GM18951 (cell line): ENCODE data around the gene HMCN1.
"Not testable (repeated sequence)": the region's sequence is repeated elsewhere in the genome, so short reads cannot be mapped to it uniquely, and the experiment has no call there.

Experiments used
- POLR2A ChIP-seq: IDR thresholded peaks from 4 replicates; pipeline ENCODE4 v1.6.1; 2011; ENCODE audit warnings: mild to moderate bottlenecking; ENCODE audit not compliant: insufficient read length, insufficient read depth; ENCODE audit errors: extremely low read depth
- in situ Hi-C: fragments of 300-500 bp; cut with MboI; formaldehyde crosslinking; loops from one replicate; pipeline ENCODE4 v1.12.0; 2022; ENCODE audit warnings: low sequenced_read_pairs, mixed read lengths, inconsistent platforms; ENCODE audit not compliant: unreplicated experiment

The HMCN1 gene

DNA sequence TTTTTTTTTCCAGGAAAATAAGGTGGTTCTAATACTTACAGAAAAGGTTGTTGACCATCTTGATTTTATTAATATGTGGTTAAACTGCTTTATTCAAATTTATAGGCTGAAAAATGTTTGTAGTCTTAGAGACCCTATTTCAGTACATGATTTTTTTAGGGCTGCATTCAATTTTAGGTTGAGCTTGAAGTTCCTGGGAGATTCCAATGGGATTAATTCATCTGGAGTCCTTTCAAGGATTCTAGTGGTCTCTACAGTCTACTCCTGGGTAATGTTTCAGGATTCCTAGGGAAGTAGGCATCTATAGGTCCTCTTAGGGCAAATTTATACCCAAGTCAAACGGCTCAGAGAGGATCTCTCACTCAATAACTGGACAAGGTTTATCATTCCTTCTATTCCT is 126.7 kb downstream of the HMCN1 start:
- TF ChIP-seq POLR2A = no peak
- in situ Hi-C loops = no loop called here

DNA sequence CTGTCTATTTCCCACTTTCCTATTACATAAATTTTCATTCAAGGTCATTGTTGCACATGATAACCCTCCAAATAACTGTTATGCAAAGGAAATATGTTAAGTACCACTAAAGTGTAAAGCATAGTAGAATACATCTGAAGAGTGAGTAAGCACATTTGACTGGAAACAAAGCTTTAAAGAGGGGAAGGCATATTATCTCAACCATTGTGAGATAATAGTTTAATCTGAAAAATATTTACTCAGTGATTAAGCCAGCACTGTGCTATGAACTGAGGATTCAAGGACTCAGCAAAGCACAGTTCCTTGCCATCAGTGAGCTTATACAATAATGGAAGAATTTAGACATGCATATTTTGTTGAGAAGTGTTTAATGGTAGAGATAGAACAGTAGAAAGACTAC is 127.4 kb downstream of the HMCN1 start:
- in situ Hi-C loops = no loop called here
- TF ChIP-seq POLR2A = no peak

DNA sequence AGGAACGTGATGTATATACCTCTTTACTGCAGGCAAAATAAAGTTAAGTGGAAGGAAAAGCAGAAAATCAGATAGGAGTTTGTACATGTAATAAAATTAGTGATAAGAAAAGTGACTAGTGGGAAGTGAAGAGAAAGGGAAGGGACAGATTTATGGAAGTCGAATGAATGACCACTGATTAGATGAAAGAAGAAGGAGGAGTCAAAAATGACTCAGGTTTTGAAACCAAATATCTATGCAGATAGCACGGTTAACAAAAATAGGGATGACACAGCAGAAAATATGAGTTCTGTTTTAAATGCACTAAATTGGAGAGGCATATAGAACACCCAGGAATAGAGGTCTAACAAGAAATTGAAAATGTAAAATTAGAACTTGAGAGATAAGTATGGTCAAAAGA is 128.0 kb downstream of the HMCN1 start:
- in situ Hi-C loops = no loop called here
- TF ChIP-seq POLR2A = no peak

DNA sequence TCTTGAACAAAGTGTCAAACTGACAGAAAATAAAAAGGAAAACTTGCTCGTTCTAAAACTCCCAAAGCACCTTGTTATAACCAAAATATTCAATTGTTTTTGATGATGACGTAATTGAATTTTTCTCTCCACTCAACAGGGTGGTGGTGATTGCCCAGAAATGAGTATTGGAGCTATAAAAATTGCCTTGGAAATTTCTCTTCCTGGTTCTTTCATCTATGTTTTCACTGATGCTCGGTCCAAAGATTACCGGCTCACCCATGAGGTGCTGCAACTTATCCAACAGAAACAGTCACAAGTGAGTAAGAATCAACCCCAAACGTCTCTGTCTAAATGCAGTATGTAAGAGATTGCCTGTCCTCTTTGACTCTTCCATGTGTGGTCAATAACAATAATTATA is 130.1 kb downstream of the HMCN1 start:
- in situ Hi-C loops = no loop called here
- no peak for TF ChIP-seq POLR2A

DNA sequence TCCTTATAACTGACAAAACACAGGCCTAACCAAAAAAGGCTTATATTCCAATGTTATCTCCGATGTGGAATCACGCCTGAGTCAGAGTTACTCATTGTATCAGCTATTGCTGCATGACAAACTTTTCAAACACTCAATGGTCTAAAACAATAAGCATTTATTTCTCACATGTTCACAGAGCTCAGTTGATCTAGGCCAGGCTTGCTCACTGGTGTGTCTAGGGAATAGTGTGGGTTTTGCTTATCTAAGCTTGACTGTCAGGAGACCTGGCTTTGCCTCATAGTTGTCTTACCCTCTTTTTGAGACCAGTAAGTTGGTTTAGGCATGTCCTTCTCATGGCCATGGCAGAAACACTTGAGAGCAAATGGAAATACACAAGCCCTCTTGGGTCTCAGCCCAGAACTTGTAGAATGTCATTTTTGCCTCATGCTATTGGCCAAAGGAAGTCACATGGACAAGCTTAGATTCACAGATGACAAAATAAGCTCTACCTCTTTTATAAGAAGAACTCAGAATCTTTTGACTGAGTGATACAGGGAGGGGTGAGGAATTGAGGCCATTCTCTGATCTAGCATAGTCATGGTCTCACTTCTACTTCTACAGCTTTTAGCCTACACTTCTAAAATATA is 130.8 kb downstream of the HMCN1 start:
- TF ChIP-seq POLR2A = no peak
- in situ Hi-C loops = no loop called here

DNA sequence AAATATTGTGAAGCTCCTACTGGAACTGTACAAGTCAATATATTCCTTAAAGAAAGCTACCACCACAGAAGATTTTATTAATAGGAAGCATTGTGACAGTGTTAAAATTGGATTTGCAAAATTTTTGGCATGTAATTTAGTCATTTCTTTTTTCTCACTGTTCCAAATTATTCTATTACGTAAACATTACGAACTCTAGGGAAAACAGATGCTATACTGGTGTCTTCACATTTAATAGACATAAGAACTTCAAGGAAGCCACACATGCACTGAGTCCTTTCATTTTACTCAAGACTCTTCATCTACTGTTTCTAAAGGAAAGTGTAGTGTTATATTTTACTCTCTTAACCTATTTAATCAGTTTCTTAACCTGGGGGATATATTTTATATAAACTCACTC is 135.4 kb downstream of the HMCN1 start:
- TF ChIP-seq POLR2A = no peak
- in situ Hi-C loops = no loop called here

DNA sequence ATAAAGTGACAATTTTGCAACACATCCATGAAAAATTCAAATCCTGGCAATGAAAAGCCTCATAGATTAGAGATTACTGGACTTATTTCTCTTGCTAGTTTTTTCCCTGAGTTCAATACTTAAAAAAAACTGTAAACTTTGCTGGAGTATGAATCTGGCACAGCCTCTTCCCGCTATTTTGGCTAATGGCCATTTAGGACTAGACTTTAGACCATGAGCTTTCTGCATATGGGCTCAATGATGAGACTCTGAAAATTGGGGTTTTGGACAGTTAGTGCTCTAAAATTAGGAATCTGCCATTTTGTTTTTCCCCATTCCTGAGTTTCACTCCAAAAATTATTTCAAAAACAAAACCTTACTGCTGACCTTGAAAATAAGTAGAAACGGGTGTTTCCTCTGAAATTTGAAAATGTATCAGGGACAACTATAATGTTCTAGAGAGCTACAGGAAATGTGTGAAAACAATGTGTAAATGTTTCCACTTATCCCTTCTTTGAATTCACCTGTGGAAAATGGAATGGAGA is 137.5 kb downstream of the HMCN1 start:
- TF ChIP-seq POLR2A = no peak
- in situ Hi-C loops = no loop called here

DNA sequence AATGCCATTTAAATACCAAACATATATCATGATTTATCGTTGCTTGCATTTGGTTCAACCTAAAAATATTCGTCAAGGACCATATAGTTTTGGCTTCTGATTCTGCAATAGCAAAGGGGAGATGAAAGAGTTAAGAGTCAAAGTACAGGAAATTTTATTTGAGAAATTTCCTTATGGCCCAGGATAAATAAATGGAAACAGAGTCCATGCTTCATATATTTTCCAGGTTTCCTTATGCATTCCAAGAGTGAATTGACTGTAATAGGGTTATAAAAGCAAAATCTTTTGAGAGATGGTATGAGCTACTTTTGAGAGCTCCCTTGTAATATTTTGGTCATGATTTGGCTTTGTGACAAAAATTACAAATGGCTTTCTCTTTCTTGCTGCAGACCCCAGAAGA is 140.1 kb downstream of the HMCN1 start:
- in situ Hi-C loops = no loop called here
- TF ChIP-seq POLR2A = no peak

DNA sequence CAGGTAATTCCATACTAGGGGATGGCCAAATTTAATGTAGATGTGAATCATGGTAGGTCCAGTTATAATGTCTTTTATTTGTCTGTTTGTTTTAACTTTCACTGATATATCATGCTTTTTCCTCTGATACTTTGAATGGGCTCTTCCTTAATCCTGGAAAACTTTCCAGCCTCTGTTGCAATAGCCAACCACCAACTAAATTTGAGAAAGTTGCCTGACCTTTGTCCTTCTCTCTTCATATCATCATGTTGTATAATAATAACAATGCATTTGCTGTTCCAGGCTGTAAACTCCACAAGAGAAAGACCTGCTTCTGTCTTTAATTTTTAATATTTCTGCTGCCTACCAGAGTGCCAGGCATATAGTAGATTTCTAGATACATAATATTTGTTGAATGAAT is 146.1 kb downstream of the HMCN1 start:
- in situ Hi-C loops = no loop called here
- TF ChIP-seq POLR2A = no peak

DNA sequence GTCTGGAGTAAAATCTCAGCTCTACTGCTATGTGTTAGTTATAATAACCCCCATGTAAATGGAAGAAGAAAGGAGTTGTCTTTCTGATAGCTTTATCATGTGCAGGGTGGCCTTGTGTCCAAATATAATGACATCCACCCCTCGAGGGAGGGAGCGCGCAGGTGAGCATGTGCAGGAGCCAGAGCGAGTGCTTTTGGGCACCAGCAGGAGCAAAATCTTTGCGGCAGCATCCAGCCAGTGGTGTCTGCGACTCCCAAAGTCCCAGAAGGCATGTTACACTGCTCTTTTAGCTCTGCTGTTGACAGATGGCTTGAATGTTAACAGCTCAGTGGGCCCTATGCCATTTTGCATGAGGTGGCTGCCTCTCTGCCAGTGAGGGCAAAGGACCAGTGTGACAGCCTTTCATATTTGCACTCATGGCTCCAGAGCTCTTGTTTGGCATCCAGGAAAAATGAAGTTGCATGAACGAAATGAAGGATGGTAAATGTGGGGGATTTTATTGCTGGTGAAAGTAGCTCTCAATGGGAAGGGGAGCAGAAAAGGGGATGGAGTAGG is 146.7 kb downstream of the HMCN1 start:
- no peak for TF ChIP-seq POLR2A
- in situ Hi-C loops = no loop called here

DNA sequence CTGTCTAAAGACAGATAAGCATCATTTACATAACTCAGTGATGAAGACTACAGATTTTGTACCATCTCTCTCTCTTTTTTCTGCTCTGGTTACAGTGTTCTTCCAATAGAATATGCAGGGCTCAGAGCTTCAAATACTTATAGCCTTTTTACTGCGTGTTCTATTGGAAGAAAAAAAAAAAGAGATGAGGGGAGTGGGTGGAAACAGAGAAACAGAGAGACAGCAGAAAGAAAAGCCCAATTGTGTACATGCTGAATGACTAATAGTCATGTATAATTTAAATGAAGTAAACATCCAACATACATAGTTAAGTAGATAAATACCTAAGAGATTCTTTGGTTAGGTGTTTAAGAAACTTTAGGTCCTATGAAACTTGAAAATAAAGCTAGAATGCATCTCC is 151.9 kb downstream of the HMCN1 start:
- in situ Hi-C loops = no loop called here

DNA sequence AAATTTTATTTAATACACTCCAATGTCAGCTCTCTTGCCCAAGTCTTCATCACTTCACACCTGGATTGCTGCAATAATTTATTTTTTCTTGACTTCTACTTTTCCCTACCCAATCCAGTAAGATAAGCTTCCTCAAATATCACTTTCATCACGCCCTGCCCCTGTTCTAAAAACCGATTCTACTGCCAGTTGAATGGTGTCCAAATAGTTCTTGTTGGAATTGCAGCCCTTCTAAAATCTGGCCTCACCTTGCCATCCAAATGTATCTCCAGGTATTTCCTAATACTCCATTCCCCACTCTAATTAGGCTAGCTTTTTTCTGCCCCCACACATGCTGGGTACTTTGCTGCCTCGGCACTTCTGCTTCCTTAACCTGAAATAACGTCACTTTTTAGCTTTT is 152.5 kb downstream of the HMCN1 start:
- in situ Hi-C loops = no loop called here
- no peak for TF ChIP-seq POLR2A

More for the DNA sequence above, 151.9 kb downstream of the HMCN1 start:
- TF ChIP-seq POLR2A = no peak

DNA sequence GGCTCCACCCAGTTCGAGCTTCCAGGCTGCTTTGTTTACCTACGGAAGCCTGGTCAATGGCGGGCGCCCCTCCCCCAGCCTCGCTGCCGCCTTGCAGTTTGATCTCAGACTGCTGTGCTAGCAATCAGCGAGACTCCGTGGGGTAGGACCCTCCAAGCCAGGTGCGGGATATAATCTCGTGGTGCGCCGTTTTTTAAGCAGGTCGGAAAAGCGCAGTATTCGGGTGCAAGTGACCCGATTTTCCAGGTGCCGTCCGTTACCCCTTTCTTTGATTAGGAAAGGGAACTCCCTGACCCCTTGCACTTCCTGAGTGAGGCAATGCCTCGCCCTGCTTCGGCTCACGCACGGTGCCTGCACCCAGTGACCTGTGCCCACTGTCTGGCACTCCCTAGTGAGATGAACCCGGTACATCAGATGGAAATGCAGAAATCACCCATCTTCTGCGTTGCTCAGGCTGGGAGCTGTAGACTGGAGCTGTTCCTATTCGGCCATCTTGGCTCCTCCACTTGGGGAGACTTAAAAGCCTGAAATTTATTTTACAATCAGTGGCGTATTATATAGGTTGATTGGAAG is 158.7 kb downstream of the HMCN1 start:
- in situ Hi-C loops = not testable (repeated sequence)

DNA sequence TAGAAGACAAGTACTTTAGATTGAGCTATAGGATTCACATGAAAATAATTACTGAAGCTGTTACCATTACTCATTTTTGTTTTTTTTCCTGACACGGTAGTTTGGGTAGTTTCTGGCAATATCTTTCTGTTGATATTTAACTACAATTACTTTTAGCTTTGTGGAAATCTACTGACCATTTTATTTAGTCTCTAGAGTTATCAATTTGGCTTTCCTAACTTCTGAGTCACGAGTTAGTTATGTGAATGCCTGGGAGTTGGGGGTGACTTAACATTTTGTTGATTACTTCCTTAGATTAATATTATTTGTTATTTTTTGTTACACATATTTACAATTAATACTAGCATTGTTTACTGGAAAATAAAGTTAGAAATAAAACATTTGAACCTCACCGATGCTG is 160.6 kb downstream of the HMCN1 start:
- in situ Hi-C loops = no loop called here
- no peak for TF ChIP-seq POLR2A
